Right atrium auricular region (tissue), 2 donors: ENCODE measurements around the gene PHOX2A. TPM values are rescaled to one million over a fixed set of nuclear protein-coding genes. Genes with fewer than 3 reads are reported as not detected.
"Not testable (repeated sequence)": the region's sequence is repeated elsewhere in the genome, so short reads cannot be mapped to it uniquely, and the experiment has no call there.

Experiments used
- DNase-seq: peaks from one replicate; pipeline ENCODE4 v3.0.0-alpha.2; 2019; ENCODE audit warnings: low spot score
- H3K27ac ChIP-seq, 2 donors: fragments of 200-600 bp; sonication (generic); 1 replicate in 1 of 2; 2 replicates in 1 of 2; pipeline ENCODE4 v1.5.1; 2016 to 2019
- H3K27me3 ChIP-seq, 2 donors: fragments of 200-600 bp; sonication (generic); one replicate each; pipeline versions ENCODE4 v1.5.1 to v1.6.0; 2017 to 2019
- H3K36me3 ChIP-seq: fragments of 200-600 bp; sonication (generic); one replicate; pipeline ENCODE4 v1.5.1; 2016
- H3K4me1 ChIP-seq, 2 donors: fragments of 200-600 bp; sonication (generic); one replicate each; pipeline versions ENCODE4 v1.5.1 to v1.6.0; 2017 to 2019
- H3K4me3 ChIP-seq, 2 donors: fragments of 200-600 bp; sonication (generic); 1 replicate in 1 of 2; 2 replicates in 1 of 2; pipeline ENCODE4 v1.5.1; 2017 to 2019; ENCODE audit warnings: mild to moderate bottlenecking in 1 of 2, moderate library complexity in 1 of 2
- H3K9me3 ChIP-seq, 2 donors: fragments of 200-600 bp; sonication (generic); one replicate each; pipeline ENCODE4 v1.5.1; 2019
- CTCF ChIP-seq, 2 donors: fragments of 200-600 bp; sonication (generic); IDR thresholded peaks; one replicate each; pipeline ENCODE4 v1.5.1; 2019; ENCODE audit warnings: antibody characterized with exemption in 2 of 2
- total RNA-seq, 2 donors: library from RNA; depleted of rRNA; stranded (reverse); fragments of >200 nt; gene quantifications; one replicate each; pipeline ENCODE4 v1.1.0, GENCODE V29; 2016

Gene PHOX2A
- total RNA-seq: not detected

- no peak for DNase-seq
- H3K9me3 ChIP-seq: no peaks in the 10 kb centered on the region
- H3K36me3 ChIP-seq: no peaks in the 10 kb centered on the region
- H3K27me3 ChIP-seq: peaks cover 27 to 34% of the 10 kb centered on the region in 2 donors
- peaks cover 0 to 37% of the 10 kb centered on the region in 2 donors for H3K4me1 ChIP-seq
- no peak for TF ChIP-seq CTCF (IDR thresholded peaks at IDR 0.05)
- no peak within 1 kb of the TSS for H3K27ac ChIP-seq
- H3K4me3 ChIP-seq: peak within 1 kb of the TSS in 1 of 2 donors; percentile 29
These were observed at the start of gene PHOX2A for GRCh38 chr11:72244060-72244360. TSS of gene PHOX2A (minus strand) at chr11:72244176. CDS start at chr11:72244004, 172 bp downstream.

GRCh38 chr11:72293391-72293790 is 49.4 kb upstream of the PHOX2A start:
- H3K4me1 ChIP-seq: no peaks in the 10 kb centered on the region
- H3K27me3 ChIP-seq: no peaks in the 10 kb centered on the region
- H3K27ac ChIP-seq: no peak overlapping the region
- no peak for TF ChIP-seq CTCF (IDR thresholded peaks at IDR 0.05)
- H3K4me3 ChIP-seq: no peak overlapping the region
- no peaks in the 10 kb centered on the region for H3K36me3 ChIP-seq
- DNase-seq: no peak
- H3K9me3 ChIP-seq: no peaks in the 10 kb centered on the region

- no peak overlapping the region for H3K4me3 ChIP-seq
- no peak for TF ChIP-seq CTCF (IDR thresholded peaks at IDR 0.05)
- no peak overlapping the region for H3K27ac ChIP-seq
- no peaks in the 10 kb centered on the region for H3K4me1 ChIP-seq
- DNase-seq: no peak
- no peaks in the 10 kb centered on the region for H3K36me3 ChIP-seq
- no peaks in the 10 kb centered on the region for H3K9me3 ChIP-seq
- H3K27me3 ChIP-seq: no peaks in the 10 kb centered on the region
These were observed 48.3 kb upstream of the PHOX2A start for GRCh38 chr11:72292106-72292785.

DNA sequence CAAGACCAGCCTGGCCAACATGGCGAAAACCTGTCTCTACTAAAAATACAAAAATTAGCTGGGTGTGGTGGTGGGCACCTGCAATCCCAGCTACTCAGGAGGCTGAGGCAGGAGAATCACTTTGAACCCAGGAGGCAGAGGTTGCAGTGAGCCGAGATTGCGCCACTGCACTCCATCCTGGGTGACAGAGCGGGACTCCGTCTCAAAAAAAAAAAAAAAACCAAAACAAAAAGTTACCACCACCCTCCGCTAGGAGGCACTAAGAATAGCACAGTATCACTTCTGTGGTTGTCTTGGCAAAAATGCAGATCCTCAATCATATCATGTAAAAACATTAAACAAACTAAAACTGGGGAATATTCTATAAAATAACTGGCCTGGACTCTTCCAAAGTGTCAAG is 46.8 kb upstream of the PHOX2A start:
- not testable (repeated sequence) for H3K9me3 ChIP-seq, H3K4me1 ChIP-seq, H3K36me3 ChIP-seq, H3K4me3 ChIP-seq, H3K27me3 ChIP-seq, H3K27ac ChIP-seq, DNase-seq
- peak in 1 of 2 donors; percentile 49 for TF ChIP-seq CTCF (IDR thresholded peaks at IDR 0.05)

DNA sequence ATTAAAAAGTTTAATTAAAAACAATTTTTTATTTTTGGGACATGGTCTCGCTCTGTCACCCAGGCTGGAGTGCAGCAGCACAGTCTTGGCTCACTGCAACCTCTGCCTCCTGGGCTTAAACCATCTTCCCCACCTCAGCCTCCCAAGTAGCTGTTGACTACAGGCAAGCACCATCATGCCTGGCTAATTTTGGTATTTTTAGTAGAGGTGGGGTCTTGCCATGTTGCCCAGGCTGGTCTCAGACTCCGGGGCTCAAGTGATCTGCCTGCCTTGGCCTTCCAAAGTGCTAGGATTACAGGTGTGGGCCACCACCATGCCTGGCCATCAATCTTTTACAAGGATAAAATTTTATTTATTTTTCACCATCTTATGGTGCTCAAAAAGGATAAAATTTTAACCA is 43.3 kb upstream of the PHOX2A start:
- Histone ChIP-seq H3K27ac (no peak overlapping the region), H3K36me3 (no peaks in the 10 kb centered on the region)
- no peak for DNase-seq

More for the DNA sequence above, 43.3 kb upstream of the PHOX2A start:
- no peaks in the 10 kb centered on the region for H3K4me1 ChIP-seq
- H3K27me3 ChIP-seq: no peaks in the 10 kb centered on the region
- H3K4me3 ChIP-seq: no peak overlapping the region
- no peak for TF ChIP-seq CTCF (IDR thresholded peaks at IDR 0.05)
- no peaks in the 10 kb centered on the region for H3K9me3 ChIP-seq
